ENCODE measurements around the gene NEK4. TPM values are rescaled to one million over a fixed set of nuclear protein-coding genes. Genes with fewer than 3 reads are reported as not detected.

Gene NEK4
- total RNA-seq, 1 donor from 2014 or later = 11.4 TPM

GRCh38 chr3:52683611-52684010, 87.1 kb downstream of the NEK4 start:
- intact Hi-C loops (cut with DNase I) = loop anchor here (10.0 kb wide), 2 partner anchors 229 to 409 kb away; partner anchors contain the start of genes NISCH, TNNC1 and WDR82
- peak in 1 of 2 donors; percentile 68 for DNase-seq (ENCODE audit: low spot score in 2 of 2)
- peaks cover 20 to 32% of the 10 kb centered on the region in 2 donors for H3K36me3 ChIP-seq
- H3K27me3 ChIP-seq = no peaks in the 10 kb centered on the region
- H3K9me3 ChIP-seq = no peaks in the 10 kb centered on the region
- peaks cover 3 to 30% of the 10 kb centered on the region in 2 donors for H3K4me1 ChIP-seq
- H3K4me3 ChIP-seq = no peak overlapping the region
- no peak for TF ChIP-seq CTCF (IDR thresholded peaks at IDR 0.05)
- H3K27ac ChIP-seq = peak overlapping the region in 1 of 2 donors; percentile 19

- Histone ChIP-seq H3K9me3 (no peaks in the 10 kb centered on the region), H3K4me1 (peaks cover 3 to 28% of the 10 kb centered on the region in 2 donors), H3K36me3 (peaks cover 21 to 33% of the 10 kb centered on the region in 2 donors), H3K27me3 (no peaks in the 10 kb centered on the region), H3K4me3 (no peak overlapping the region), H3K27ac (peak overlapping the region in 1 of 2 donors; percentile 51)
- no peak for TF ChIP-seq CTCF (IDR thresholded peaks at IDR 0.05)
- intact Hi-C loops (cut with DNase I) = loop anchor here (10.0 kb wide), 2 partner anchors 227 to 407 kb away; partner anchors contain the start of genes NISCH, TNNC1 and WDR82
- DNase-seq (ENCODE audit: low spot score in 2 of 2) = no peak
Measured at GRCh38 chr3:52682016-52682415, 88.7 kb downstream of the NEK4 start.

GRCh38 chr3:52681596-52681995, 89.1 kb downstream of the NEK4 start:
- peaks cover under 1 to 24% of the 10 kb centered on the region in 2 donors for H3K4me1 ChIP-seq
- peaks cover 24 to 38% of the 10 kb centered on the region in 2 donors for H3K36me3 ChIP-seq
- intact Hi-C loops (cut with DNase I) = loop anchor here (10.0 kb wide), 2 partner anchors 227 to 407 kb away; partner anchors contain the start of genes NISCH, TNNC1 and WDR82
- no peak for TF ChIP-seq CTCF (IDR thresholded peaks at IDR 0.05)
- no peak overlapping the region for H3K4me3 ChIP-seq
- no peak for DNase-seq (ENCODE audit: low spot score in 2 of 2)
- no peaks in the 10 kb centered on the region for H3K27me3 ChIP-seq
- H3K27ac ChIP-seq = peak overlapping the region in 1 of 2 donors; percentile 51
- no peaks in the 10 kb centered on the region for H3K9me3 ChIP-seq

GRCh38 chr3:52679811-52680210, 90.9 kb downstream of the NEK4 start:
- no peak for TF ChIP-seq CTCF (IDR thresholded peaks at IDR 0.05)
- intact Hi-C loops (cut with DNase I) = loop anchor here (10.0 kb wide), 2 partner anchors 225 to 405 kb away; partner anchors contain the start of genes NISCH, TNNC1 and WDR82
- Histone ChIP-seq H3K27me3 (no peaks in the 10 kb centered on the region), H3K27ac (no peak overlapping the region), H3K9me3 (no peaks in the 10 kb centered on the region), H3K36me3 (peaks cover 24 to 50% of the 10 kb centered on the region in 2 donors), H3K4me3 (no peak overlapping the region), H3K4me1 (peaks cover 0 to 22% of the 10 kb centered on the region in 2 donors)
- no peak for DNase-seq (ENCODE audit: low spot score in 2 of 2)

GRCh38 chr3:52679199-52679538, 91.6 kb downstream of the NEK4 start:
- no peak overlapping the region for H3K27ac ChIP-seq
- no peak overlapping the region for H3K4me3 ChIP-seq
- intact Hi-C loops (cut with DNase I) = no loop called here
- no peaks in the 10 kb centered on the region for H3K9me3 ChIP-seq
- no peak for DNase-seq (ENCODE audit: low spot score in 2 of 2)
- no peaks in the 10 kb centered on the region for H3K27me3 ChIP-seq
- no peak for TF ChIP-seq CTCF (IDR thresholded peaks at IDR 0.05)
- H3K36me3 ChIP-seq = peaks cover 26 to 53% of the 10 kb centered on the region in 2 donors
- H3K4me1 ChIP-seq = peaks cover 0 to 18% of the 10 kb centered on the region in 2 donors

Data from ascending aorta (tissue), 2 donors.